ENCODE data around the gene SLC35G6.
A peak's percentile ranks its signal among the peaks of the same experiment; 100 is the strongest.

GRCh38 chr17:7477392-7478275, 3.6 kb upstream of the SLC35G6 start:
- TF ChIP-seq CTCF (IDR thresholded peaks at IDR 0.05) (no peak), POLR2A (IDR thresholded peaks at IDR 0.05) (peak in 1 of 4 donors; percentile 30)
